RWPE2 (cell line): ENCODE results near the gene TP63.
"Not testable (repeated sequence)": the region's sequence is repeated elsewhere in the genome, so short reads cannot be mapped to it uniquely, and the experiment has no call there.

Source experiments
- ATAC-seq: fragments of 200-7000 bp; cut with Tn5 transposase; 3 replicates; pipeline ENCODE4 v1.9.1; 2021; ENCODE audit warnings: low read depth
- DNase-seq: peaks from one replicate; pipeline ENCODE4 v3.0.0-alpha.2; 2020; ENCODE audit warnings: low spot score
- H3K27ac ChIP-seq: fragments of 450-650 bp; 2 replicates; pipeline ENCODE4 v1.5.1; 2017; ENCODE audit warnings: mild to moderate bottlenecking; ENCODE audit not compliant: poor library complexity, severe bottlenecking
- H3K27me3 ChIP-seq: fragments of 250-450 bp; sonication (Bioruptor Pico); 2 replicates; pipeline ENCODE4 v1.5.1; 2021; ENCODE audit warnings: mild to moderate bottlenecking, moderate library complexity; ENCODE audit not compliant: insufficient read depth, poor library complexity, severe bottlenecking
- H3K36me3 ChIP-seq: fragments of 250-450 bp; sonication (Bioruptor Pico); 2 replicates; pipeline ENCODE4 v1.5.1; 2020; ENCODE audit warnings: low read depth, mild to moderate bottlenecking, moderate library complexity
- H3K4me1 ChIP-seq: fragments of 250-450 bp; sonication (Bioruptor Pico); 2 replicates; pipeline ENCODE4 v1.5.1; 2021; ENCODE audit warnings: mild to moderate bottlenecking, moderate library complexity; ENCODE audit not compliant: insufficient read depth, poor library complexity, severe bottlenecking
- H3K4me3 ChIP-seq: fragments of 250-450 bp; sonication (Bioruptor Pico); 2 replicates; pipeline ENCODE4 v1.5.1; 2021; ENCODE audit warnings: mild to moderate bottlenecking, moderate library complexity; ENCODE audit not compliant: severe bottlenecking
- H3K9me3 ChIP-seq: fragments of 250-450 bp; sonication (Bioruptor Pico); 2 replicates; pipeline ENCODE4 v1.5.1; 2021; ENCODE audit warnings: mild to moderate bottlenecking, moderate library complexity; ENCODE audit not compliant: severe bottlenecking
- CTCF ChIP-seq: fragments of 450-650 bp; IDR thresholded peaks from one replicate; pipeline ENCODE4 v1.5.1; 2017; ENCODE audit warnings: mild to moderate bottlenecking, moderate library complexity; ENCODE audit not compliant: poor library complexity, severe bottlenecking

The TP63 gene

DNA sequence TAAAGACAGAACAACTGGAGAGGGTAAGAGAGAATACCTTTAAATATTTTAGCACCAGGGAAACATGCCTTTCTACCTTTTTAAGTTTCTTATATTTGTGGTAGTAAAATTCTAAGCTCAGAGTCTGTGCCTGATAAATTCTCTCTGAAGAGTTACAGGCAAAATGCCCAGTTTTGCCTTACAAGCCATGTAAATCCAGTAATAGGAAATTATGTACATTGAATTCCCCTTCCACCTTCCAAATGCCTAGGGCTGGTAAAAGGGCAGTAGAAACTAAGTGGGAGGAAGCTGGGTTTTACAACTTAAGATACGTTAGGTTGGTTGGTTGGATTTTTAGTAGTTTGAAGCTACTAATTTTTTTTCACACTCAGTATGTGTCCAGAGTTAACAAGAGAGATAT is 43.1 kb upstream of the TP63 start:
- H3K27ac ChIP-seq = peak overlapping the region; percentile 95
- TF ChIP-seq CTCF = no peak
- peak; percentile 30; the same call in 1 of the 3 replicates for ATAC-seq
- DNase-seq = no peak
- H3K4me3 ChIP-seq = no peak overlapping the region
- no peaks in the 10 kb centered on the region for H3K36me3 ChIP-seq
- no peaks in the 10 kb centered on the region for H3K9me3 ChIP-seq
- no peaks in the 10 kb centered on the region for H3K27me3 ChIP-seq
- peaks cover 28% of the 10 kb centered on the region for H3K4me1 ChIP-seq

DNA sequence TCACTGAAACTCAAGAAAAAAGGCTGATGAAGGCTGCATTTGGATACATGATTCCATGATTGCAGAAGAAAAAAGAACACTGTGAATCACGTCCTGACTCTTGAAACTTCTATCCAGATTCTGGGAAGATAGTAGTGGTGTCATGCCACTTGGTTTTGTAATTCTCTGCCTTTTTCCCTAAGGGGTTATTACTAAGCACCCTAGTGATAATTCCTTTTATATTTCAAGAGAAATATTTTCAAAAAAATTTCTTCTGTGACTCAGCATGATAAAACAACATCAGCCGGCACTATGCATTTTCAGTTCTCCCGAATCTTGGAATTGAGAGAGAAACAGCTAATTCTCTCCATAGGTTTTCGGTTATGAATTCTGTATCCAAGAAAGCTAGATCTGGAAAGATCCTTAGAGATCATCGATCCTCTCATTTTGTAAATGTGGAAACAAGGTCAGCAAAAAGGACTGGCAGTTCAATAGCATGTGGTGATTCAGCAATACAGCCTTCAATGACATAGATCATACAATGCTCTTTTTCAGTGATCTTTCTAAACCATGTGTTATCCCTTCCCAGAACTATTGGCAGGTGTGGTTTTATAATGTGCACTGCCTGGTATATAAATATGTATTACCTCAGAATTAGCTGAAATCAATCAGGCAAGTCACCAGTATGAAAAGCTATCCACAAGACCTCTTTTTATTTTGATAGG is 42.6 kb upstream of the TP63 start:
- H3K36me3 ChIP-seq = no peaks in the 10 kb centered on the region
- no peak overlapping the region for H3K4me3 ChIP-seq
- ATAC-seq = peak; percentile 85
- H3K9me3 ChIP-seq = no peaks in the 10 kb centered on the region
- H3K27me3 ChIP-seq = no peaks in the 10 kb centered on the region
- DNase-seq = no peak
- TF ChIP-seq CTCF = no peak
- H3K4me1 ChIP-seq = peaks cover 28% of the 10 kb centered on the region
- peak overlapping the region; percentile 95 for H3K27ac ChIP-seq

DNA sequence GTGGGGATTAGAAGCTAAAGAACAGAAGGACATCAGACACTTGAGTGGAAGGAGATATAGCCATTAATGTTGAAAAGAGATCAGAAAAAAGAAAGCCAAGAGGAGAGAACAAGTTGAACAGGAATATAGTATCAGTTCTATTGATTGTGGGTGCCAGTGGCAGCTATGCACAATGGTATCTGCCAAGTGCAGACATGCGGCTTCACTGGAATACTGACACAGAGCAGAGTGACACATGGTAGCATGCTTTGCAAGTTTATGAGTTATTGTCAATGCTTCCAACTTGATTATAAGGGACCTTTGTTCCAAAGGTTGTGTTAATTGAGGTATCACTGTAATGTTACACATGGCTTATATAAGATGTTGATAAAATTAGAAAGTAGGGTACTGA is 42.0 kb upstream of the TP63 start:
- TF ChIP-seq CTCF = no peak
- Histone ChIP-seq H3K4me3 (no peak overlapping the region), H3K27me3 (no peaks in the 10 kb centered on the region), H3K36me3 (no peaks in the 10 kb centered on the region), H3K4me1 (peaks cover 26% of the 10 kb centered on the region), H3K9me3 (peaks cover 2% of the 10 kb centered on the region), H3K27ac (peak overlapping the region; percentile 95)
- ATAC-seq = no peak
- no peak for DNase-seq

DNA sequence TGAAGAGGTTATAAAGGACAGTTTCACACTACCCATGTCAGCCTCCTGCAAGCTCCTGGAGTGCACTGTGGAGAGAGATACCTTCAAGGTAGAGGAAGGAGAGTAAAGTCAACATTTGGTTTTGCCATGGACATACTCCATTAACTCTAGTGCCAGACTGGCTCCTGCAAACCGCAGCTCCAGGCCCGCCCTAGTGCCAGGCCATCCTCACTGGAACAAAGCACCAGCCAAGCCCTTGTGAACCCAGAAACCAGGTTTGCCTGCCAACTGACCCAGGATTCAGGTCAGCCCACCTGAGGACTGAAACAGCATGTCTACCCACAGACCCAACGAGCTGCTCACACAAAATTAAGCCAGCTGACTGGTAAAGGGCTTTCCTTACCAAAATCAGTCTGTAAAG is 41.0 kb upstream of the TP63 start:
- H3K4me3 ChIP-seq = no peak overlapping the region
- no peak for TF ChIP-seq CTCF
- H3K36me3 ChIP-seq = no peaks in the 10 kb centered on the region
- peaks cover 3% of the 10 kb centered on the region for H3K9me3 ChIP-seq
- ATAC-seq (no peak), DNase-seq (no peak)
- H3K27me3 ChIP-seq = no peaks in the 10 kb centered on the region
- no peak overlapping the region for H3K27ac ChIP-seq
- peaks cover 20% of the 10 kb centered on the region for H3K4me1 ChIP-seq

GRCh38 chr3:189593581-189593980 is 37.6 kb upstream of the TP63 start:
- TF ChIP-seq CTCF = no peak
- Histone ChIP-seq H3K4me1 (peaks cover 7% of the 10 kb centered on the region), H3K27ac (no peak overlapping the region), H3K36me3 (no peaks in the 10 kb centered on the region), H3K4me3 (no peak overlapping the region), H3K27me3 (no peaks in the 10 kb centered on the region), H3K9me3 (peaks cover 3% of the 10 kb centered on the region)
- DNase-seq (no peak), ATAC-seq (no peak)

DNA sequence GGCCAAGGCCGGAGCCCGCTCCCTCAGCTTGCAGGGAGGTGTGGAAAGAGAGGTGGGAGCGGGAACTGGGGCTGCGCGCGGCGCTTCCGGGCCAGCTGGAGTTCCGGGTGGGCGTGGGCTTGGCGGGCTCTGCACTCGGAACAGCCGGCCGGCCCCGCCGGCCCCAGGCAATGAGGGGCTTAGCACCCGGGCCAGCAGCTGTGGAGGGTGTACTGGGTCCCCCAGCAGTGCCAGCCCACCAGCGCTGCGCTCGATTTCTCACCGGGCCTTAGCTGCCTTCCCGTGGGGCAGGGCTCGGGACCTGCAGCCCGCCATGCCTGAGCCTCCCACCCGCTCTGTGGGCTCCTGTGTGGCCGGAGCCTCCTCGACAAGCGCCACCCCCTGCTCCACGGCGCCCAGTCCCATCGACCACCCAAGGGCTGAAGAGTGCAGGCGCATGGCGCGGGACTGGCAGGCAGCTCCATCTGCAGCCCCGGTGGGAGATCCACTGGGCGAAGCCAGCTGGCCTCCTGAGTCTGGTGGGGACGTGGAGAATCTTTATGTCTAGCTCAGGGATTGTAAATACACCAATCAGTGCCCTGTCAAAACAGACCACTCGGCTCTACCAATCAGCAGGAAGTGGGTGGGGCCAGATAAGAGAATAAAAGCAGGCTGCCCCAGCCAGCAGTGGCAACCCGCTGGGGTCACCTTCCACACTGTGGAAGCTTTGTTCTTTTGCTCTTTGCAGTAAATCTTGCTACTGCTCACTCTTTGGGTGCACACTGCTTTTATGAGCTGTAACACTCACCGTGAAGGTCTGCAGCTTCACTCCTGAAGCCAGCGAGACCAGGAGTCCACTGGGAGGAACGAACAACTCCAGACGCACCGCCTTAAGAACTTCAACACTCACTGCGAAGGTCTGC is 34.9 kb upstream of the TP63 start:
- not testable (repeated sequence) for ATAC-seq, DNase-seq, H3K36me3 ChIP-seq, H3K4me1 ChIP-seq, H3K27me3 ChIP-seq, H3K27ac ChIP-seq, H3K4me3 ChIP-seq, H3K9me3 ChIP-seq
